PC-9 (cell line): ENCODE measurements around the gene FAF1. TPM values are rescaled to one million over a fixed set of nuclear protein-coding genes. Genes with fewer than 3 reads are reported as not detected.
"Not testable (repeated sequence)": the region's sequence is repeated elsewhere in the genome, so short reads cannot be mapped to it uniquely, and the experiment has no call there.

ENCODE experiments used
- BruUV-seq: library from RNA; stranded (reverse); fragments of 400-500 nt; replicated peaks from 2 replicates; lab custom pipeline; 2021; lab: Mats Ljungman, UMichigan
- CTCF ChIA-PET: fragments of 300-600 bp; sonication (Branson Sonifier 250); formaldehyde crosslinking; loops from one replicate; lab custom pipeline; 2022; ENCODE audit warnings: antibody characterized with exemption; lab: Charles Lee
- POLR2A ChIA-PET: fragments of 300-600 bp; sonication (Branson Sonifier 250); formaldehyde crosslinking; loops from one replicate; lab custom pipeline; 2022; ENCODE audit warnings: antibody characterized with exemption; ENCODE audit not compliant: unreplicated experiment; lab: Charles Lee
- DNase-seq, 2 experiments: peaks; one replicate each; pipeline versions ENCODE4 v3.0.0 to v3.0.0-alpha.2; 2015 to 2022; ENCODE audit warnings: mixed read lengths in 1 of 2
- H2AFZ ChIP-seq: fragments of 200-600 bp; sonication (generic); 2 replicates; pipeline ENCODE4 v1.8.1; 2017; ENCODE audit warnings: antibody characterized with exemption
- H3F3A ChIP-seq: fragments of 200-600 bp; sonication (generic); 2 replicates; pipeline ENCODE4 v1.8.1; 2017; ENCODE audit warnings: antibody characterized with exemption, mild to moderate bottlenecking, low read depth; ENCODE audit not compliant: insufficient read depth
- H3K27ac ChIP-seq: fragments of 200-600 bp; sonication (generic); 2 replicates; pipeline ENCODE4 v1.6.1; 2016; ENCODE audit warnings: mixed run types
- H3K27me3 ChIP-seq: fragments of 200-600 bp; sonication (generic); 2 replicates; pipeline ENCODE4 v1.6.1; 2016; ENCODE audit warnings: low read depth, mixed run types; ENCODE audit not compliant: insufficient read depth
- H3K36me3 ChIP-seq: fragments of 200-600 bp; sonication (generic); 2 replicates; pipeline ENCODE4 v1.6.1; 2016; ENCODE audit warnings: low read depth, mixed run types
- H3K4me1 ChIP-seq: fragments of 200-600 bp; sonication (generic); replicated peaks from 2 replicates; pipeline ENCODE4 v1.6.1; 2016; ENCODE audit warnings: mixed run types; ENCODE audit not compliant: insufficient read depth
- H3K4me2 ChIP-seq: fragments of 200-600 bp; sonication (generic); 2 replicates; pipeline ENCODE4 v1.6.1; 2017; ENCODE audit warnings: mixed run types
- H3K4me3 ChIP-seq: fragments of 200-600 bp; sonication (generic); 2 replicates; pipeline ENCODE4 v1.6.1; 2016; ENCODE audit warnings: mixed run types
- H3K79me2 ChIP-seq: fragments of 200-600 bp; sonication (generic); 2 replicates; pipeline ENCODE4 v1.6.1; 2017; ENCODE audit warnings: low read depth, mixed run types
- H3K9me2 ChIP-seq: fragments of 200-600 bp; sonication (generic); 2 replicates; pipeline ENCODE4 v1.8.1; 2017; ENCODE audit warnings: mild to moderate bottlenecking; ENCODE audit not compliant: insufficient read depth
- H3K9me3 ChIP-seq: fragments of 200-600 bp; sonication (generic); 2 replicates; pipeline ENCODE4 v1.8.1; 2016; ENCODE audit warnings: low read depth; ENCODE audit not compliant: insufficient read depth
- H4K20me1 ChIP-seq: fragments of 200-600 bp; sonication (generic); 2 replicates; pipeline ENCODE4 v1.8.1; 2017; ENCODE audit not compliant: insufficient read depth
- CTCF ChIP-seq: fragments of 200-600 bp; sonication (generic); conservative IDR thresholded peaks from 2 replicates; pipeline ENCODE4 v1.6.1; 2017; ENCODE audit warnings: mixed run types, antibody characterized with exemption, mild to moderate bottlenecking, moderate library complexity
- EZH2 ChIP-seq: fragments of 200-600 bp; sonication (generic); IDR thresholded peaks from 2 replicates; pipeline ENCODE4 v1.8.0; 2017; ENCODE audit warnings: antibody characterized with exemption, low read depth
- intact Hi-C: fragments of 100-400 bp; cut with micrococcal nuclease; formaldehyde crosslinking; loops from one replicate; pipeline ENCODE4 v1.10.0; 2022; ENCODE audit not compliant: unreplicated experiment
- total RNA-seq: library from RNA; stranded (reverse); gene quantifications from 2 replicates; pipeline ENCODE4 v1.2.3, GENCODE V29; 2021

The FAF1 gene
- total RNA-seq, 1 experiment from 2014 or later = 105 TPM

DNA sequence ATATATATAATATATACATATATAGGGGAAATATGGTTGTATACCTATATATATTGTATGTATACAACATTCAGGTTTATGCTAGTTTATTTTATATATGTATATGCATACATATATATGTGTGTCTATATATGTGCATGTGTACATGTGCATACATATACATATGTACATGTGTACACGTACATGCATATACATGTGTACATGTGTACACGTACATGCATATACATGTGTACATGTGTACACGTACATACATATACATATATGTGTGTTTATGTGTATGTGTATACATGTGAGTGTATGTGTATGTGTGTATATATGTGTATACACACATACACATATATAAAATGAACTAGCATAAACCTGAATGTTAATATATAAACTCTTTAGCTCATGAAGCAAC lies 220.9 kb downstream of the FAF1 start:
- ChIA-PET CTCF (no interaction called here), POLR2A (no interaction called here)
- H3K9me2 ChIP-seq = no peaks in the 10 kb centered on the region
- BruUV-seq = no TSS peak
- H3K36me3 ChIP-seq = no peaks in the 10 kb centered on the region
- no peak for TF ChIP-seq EZH2
- no peak for DNase-seq
- no peaks in the 10 kb centered on the region for H3K79me2 ChIP-seq
- intact Hi-C loops = no loop called here
- peaks cover 19% of the 10 kb centered on the region; the same call in 1 of the 2 replicates for H3F3A ChIP-seq
- H3K9me3 ChIP-seq = 0 out of 2 replicates have a peak, but pooled peaks cover 2% of the 10 kb centered on the region
- H4K20me1 ChIP-seq = 0 out of 2 replicates have a peak, but pooled peaks cover 7% of the 10 kb centered on the region
- H3K27ac ChIP-seq = no peak overlapping the region
- no peak overlapping the region for H3K4me2 ChIP-seq
- H3K4me1 ChIP-seq = no peaks in the 10 kb centered on the region
- no peak overlapping the region for H3K4me3 ChIP-seq
- H3K27me3 ChIP-seq = no peaks in the 10 kb centered on the region
- H2AFZ ChIP-seq = no peak overlapping the region

GRCh38 chr1:50735443-50735842 lies 224.6 kb downstream of the FAF1 start:
- H3K36me3 ChIP-seq = no peaks in the 10 kb centered on the region
- intact Hi-C loops = loop anchor here (1.0 to 2.0 kb wide), 2 partner anchors 115 to 367 kb away; no protein-coding TSS in a partner anchor
- POLR2A ChIA-PET = interaction anchor here (0.5 kb wide), 1 partner anchor 758 kb away, joined by 3 read pairs; no protein-coding TSS in a partner anchor
- CTCF ChIA-PET = interaction anchor here (1.2 kb wide), 1 partner anchor 114 kb away, joined by 3 read pairs; no protein-coding TSS in a partner anchor
- H3K9me2 ChIP-seq = no peaks in the 10 kb centered on the region
- H3K4me3 ChIP-seq = no peak overlapping the region
- no peak for DNase-seq
- BruUV-seq = no TSS peak
- H4K20me1 ChIP-seq = 0 out of 2 replicates have a peak, but pooled peaks cover 4% of the 10 kb centered on the region
- no peak overlapping the region for H2AFZ ChIP-seq
- H3K79me2 ChIP-seq = no peaks in the 10 kb centered on the region
- no peaks in the 10 kb centered on the region for H3K4me1 ChIP-seq
- H3K27me3 ChIP-seq = no peaks in the 10 kb centered on the region
- H3K4me2 ChIP-seq = no peak overlapping the region
- H3K27ac ChIP-seq = no peak overlapping the region
- peaks cover 14% of the 10 kb centered on the region for H3F3A ChIP-seq
- TF ChIP-seq CTCF (peak; percentile 81), EZH2 (no peak)
- H3K9me3 ChIP-seq = 0 out of 2 replicates have a peak, but pooled peaks cover 4% of the 10 kb centered on the region

GRCh38 chr1:50727578-50727977 lies 232.5 kb downstream of the FAF1 start:
- H3K4me1 ChIP-seq, H3K36me3 ChIP-seq, H3K79me2 ChIP-seq, DNase-seq, intact Hi-C loops, H3K4me3 ChIP-seq, H3K9me2 ChIP-seq, H2AFZ ChIP-seq, H3K27ac ChIP-seq, H4K20me1 ChIP-seq, H3K27me3 ChIP-seq, POLR2A ChIA-PET, H3K4me2 ChIP-seq, H3K9me3 ChIP-seq, BruUV-seq, H3F3A ChIP-seq: not testable (repeated sequence)
- CTCF ChIA-PET = interaction anchor here (0.6 kb wide), 1 partner anchor 314 kb away, joined by 4 read pairs; no protein-coding TSS in a partner anchor

GRCh38 chr1:50724626-50725286 lies 235.3 kb downstream of the FAF1 start:
- ChIA-PET POLR2A (no interaction called here), CTCF (no interaction called here)
- Histone ChIP-seq H3K9me3 (no peaks in the 10 kb centered on the region), H3K4me3 (no peak overlapping the region), H3K79me2 (no peaks in the 10 kb centered on the region), H3K27me3 (no peaks in the 10 kb centered on the region), H3K4me2 (no peak overlapping the region), H4K20me1 (no peaks in the 10 kb centered on the region), H3F3A (no peaks in the 10 kb centered on the region), H3K36me3 (no peaks in the 10 kb centered on the region), H3K27ac (no peak overlapping the region), H3K9me2 (no peaks in the 10 kb centered on the region), H3K4me1 (no peaks in the 10 kb centered on the region), H2AFZ (no peak overlapping the region)
- BruUV-seq = no TSS peak
- TF ChIP-seq CTCF = no peak
- TF ChIP-seq EZH2 = no peak
- intact Hi-C loops = no loop called here
- DNase-seq = no peak
